Activated T-cell treated with anti-CD3 and anti-CD28 coated beads, Interleukin-2, amount 50 U/mL, for 4 hours (primary cell): Measurements from ENCODE around the gene FAHD1. TPM values are rescaled to one million over a fixed set of nuclear protein-coding genes. Genes with fewer than 3 reads are reported as not detected.
"Not testable (repeated sequence)": the region's sequence is repeated elsewhere in the genome, so short reads cannot be mapped to it uniquely, and the experiment has no call there.

Source experiments
- ATAC-seq, 2 donors: fragments of 200-7000 bp; cut with Tn5 transposase; one replicate each; pipeline ENCODE4 v1.10.0; 2021
- DNase-seq: peaks from one replicate; pipeline ENCODE4 v3.0.0-alpha.2; 2020
- H3K27me3 Mint-ChIP-seq: one replicate; pipeline ENCODE4 v1.8.0; 2021; ENCODE audit warnings: low read depth, mixed read lengths
- H3K36me3 Mint-ChIP-seq: one replicate; pipeline ENCODE4 v1.8.0; 2022; ENCODE audit warnings: mixed read lengths; ENCODE audit not compliant: insufficient read depth
- H3K4me1 Mint-ChIP-seq: one replicate; pipeline ENCODE4 v1.8.0; 2021; ENCODE audit warnings: low read depth, mixed read lengths
- H3K4me3 Mint-ChIP-seq: one replicate; pipeline ENCODE4 v1.8.0; 2021; ENCODE audit warnings: mild to moderate bottlenecking, moderate library complexity, mixed read lengths
- H3K9me3 Mint-ChIP-seq: one replicate; pipeline ENCODE4 v1.8.0; 2021; ENCODE audit warnings: mixed read lengths
- total RNA-seq, 3 donors: library from RNA; stranded (reverse); gene quantifications; one replicate each; pipeline ENCODE4 v1.2.1, GENCODE V29; 2021

The FAHD1 gene
- total RNA-seq, 3 donors from 2014 or later, result 22.8 to 27.9 (median 24.0) TPM

- no peak overlapping the region for H3K4me3 Mint-ChIP-seq
- DNase-seq, result no peak
- H3K4me1 Mint-ChIP-seq, result no peaks in the 10 kb centered on the region
- H3K9me3 Mint-ChIP-seq, result peaks cover 4% of the 10 kb centered on the region
- no peak for ATAC-seq
- no peaks in the 10 kb centered on the region for H3K36me3 Mint-ChIP-seq
- no peaks in the 10 kb centered on the region for H3K27me3 Mint-ChIP-seq
Measured at GRCh38 chr16:1794221-1794871, 32.7 kb upstream of the FAHD1 start.

DNA sequence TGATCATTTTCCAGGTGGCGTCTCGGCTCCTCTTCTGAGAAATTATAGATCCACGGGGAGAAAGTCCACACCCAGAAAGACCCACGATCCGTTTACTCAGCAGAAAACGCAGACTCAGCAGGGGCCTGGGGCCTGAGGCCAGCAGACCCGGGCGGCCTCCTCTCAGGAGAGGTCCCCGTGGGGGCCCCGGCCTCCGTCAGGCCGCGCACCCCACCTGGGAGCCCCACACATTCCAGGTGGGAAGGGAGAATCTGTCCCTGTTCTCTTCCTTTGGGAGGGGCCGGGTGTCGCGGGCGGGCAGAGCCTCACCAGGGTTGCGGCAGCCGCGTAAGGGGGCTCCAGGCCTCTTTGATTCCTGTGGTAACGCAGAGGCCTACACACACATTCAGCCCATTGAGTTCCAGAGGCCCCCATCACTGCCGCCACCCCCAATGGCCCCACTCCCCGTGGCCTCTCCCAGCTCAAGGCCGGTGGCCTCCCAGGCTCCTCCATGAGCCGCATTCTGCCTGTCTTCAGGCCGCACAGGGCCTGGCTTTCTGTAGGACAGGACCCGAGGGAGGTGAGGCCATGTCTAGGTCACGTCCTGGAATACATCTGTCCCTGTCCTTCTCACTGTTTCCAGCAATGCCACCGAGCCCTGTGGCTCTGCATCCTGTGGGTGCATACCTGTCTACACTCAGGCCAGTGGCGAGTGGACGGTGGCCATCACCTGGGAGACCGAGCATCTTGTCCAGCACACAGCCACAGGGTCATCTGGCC is 31.9 kb upstream of the FAHD1 start:
- DNase-seq (no peak), ATAC-seq (no peak)
- Mint-ChIP-seq H3K27me3 (no peaks in the 10 kb centered on the region), H3K36me3 (no peaks in the 10 kb centered on the region), H3K4me3 (no peak overlapping the region), H3K9me3 (peaks cover 4% of the 10 kb centered on the region), H3K4me1 (no peaks in the 10 kb centered on the region)

GRCh38 chr16:1799263-1799662 is 27.7 kb upstream of the FAHD1 start:
- ATAC-seq, H3K27me3 Mint-ChIP-seq, H3K4me1 Mint-ChIP-seq: not testable (repeated sequence)

GRCh38 chr16:1800701-1801100 is 26.3 kb upstream of the FAHD1 start:
- Mint-ChIP-seq H3K4me1 (no peaks in the 10 kb centered on the region), H3K36me3 (no peaks in the 10 kb centered on the region), H3K9me3 (peaks cover 4% of the 10 kb centered on the region), H3K27me3 (no peaks in the 10 kb centered on the region), H3K4me3 (no peak overlapping the region)
- DNase-seq, result no peak
- ATAC-seq, result no peak

More at GRCh38 chr16:1799263-1799662, 27.7 kb upstream of the FAHD1 start:
- H3K36me3 Mint-ChIP-seq, H3K9me3 Mint-ChIP-seq, H3K4me3 Mint-ChIP-seq, DNase-seq: not testable (repeated sequence)

- peaks cover 2% of the 10 kb centered on the region for H3K4me1 Mint-ChIP-seq
- no peaks in the 10 kb centered on the region for H3K9me3 Mint-ChIP-seq
- DNase-seq (no peak), ATAC-seq (no peak)
- H3K27me3 Mint-ChIP-seq, result no peaks in the 10 kb centered on the region
- H3K36me3 Mint-ChIP-seq, result peaks cover 9% of the 10 kb centered on the region
- H3K4me3 Mint-ChIP-seq, result no peak overlapping the region
Measured at GRCh38 chr16:1807626-1808025, 19.4 kb upstream of the FAHD1 start.

GRCh38 chr16:1808691-1809090 is 18.3 kb upstream of the FAHD1 start:
- DNase-seq (no peak), ATAC-seq (no peak)
- Mint-ChIP-seq H3K27me3 (no peaks in the 10 kb centered on the region), H3K9me3 (no peaks in the 10 kb centered on the region), H3K4me3 (no peak overlapping the region), H3K36me3 (peaks cover 11% of the 10 kb centered on the region), H3K4me1 (peaks cover 7% of the 10 kb centered on the region)

GRCh38 chr16:1809281-1809801 is 17.7 kb upstream of the FAHD1 start:
- Mint-ChIP-seq H3K36me3 (peaks cover 11% of the 10 kb centered on the region), H3K4me3 (no peak overlapping the region), H3K9me3 (no peaks in the 10 kb centered on the region), H3K27me3 (no peaks in the 10 kb centered on the region), H3K4me1 (peaks cover 7% of the 10 kb centered on the region)
- ATAC-seq (no peak), DNase-seq (no peak)

DNA sequence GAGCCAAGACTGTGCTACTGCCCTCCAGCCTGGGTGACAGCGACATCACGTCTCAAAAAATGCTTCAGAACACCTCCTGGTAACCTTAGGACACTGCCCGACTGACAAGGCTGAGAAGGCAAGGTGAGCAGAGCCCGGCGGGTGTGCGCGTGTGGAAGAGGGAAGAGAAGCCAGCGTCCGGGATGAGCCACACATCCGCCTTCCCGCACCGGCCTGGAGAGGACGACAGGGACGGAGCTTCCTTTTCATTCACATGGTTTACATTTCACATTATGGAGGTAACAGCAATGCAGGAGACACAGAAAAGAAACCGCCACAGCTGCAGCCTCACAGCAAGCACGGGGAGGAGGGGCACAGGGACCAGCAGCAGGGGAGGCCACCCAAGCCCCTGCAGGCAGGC is 16.9 kb upstream of the FAHD1 start:
- Mint-ChIP-seq H3K36me3 (peaks cover 14% of the 10 kb centered on the region), H3K4me3 (no peak overlapping the region), H3K27me3 (no peaks in the 10 kb centered on the region), H3K9me3 (no peaks in the 10 kb centered on the region), H3K4me1 (peaks cover 7% of the 10 kb centered on the region)
- DNase-seq (no peak), ATAC-seq (no peak)

- peaks cover 18% of the 10 kb centered on the region for H3K36me3 Mint-ChIP-seq
- peaks cover 7% of the 10 kb centered on the region for H3K4me1 Mint-ChIP-seq
- no peak for ATAC-seq
- no peaks in the 10 kb centered on the region for H3K9me3 Mint-ChIP-seq
- no peak for DNase-seq
- no peaks in the 10 kb centered on the region for H3K27me3 Mint-ChIP-seq
- H3K4me3 Mint-ChIP-seq, result no peak overlapping the region
Measured at GRCh38 chr16:1810536-1810935, 16.5 kb upstream of the FAHD1 start.

DNA sequence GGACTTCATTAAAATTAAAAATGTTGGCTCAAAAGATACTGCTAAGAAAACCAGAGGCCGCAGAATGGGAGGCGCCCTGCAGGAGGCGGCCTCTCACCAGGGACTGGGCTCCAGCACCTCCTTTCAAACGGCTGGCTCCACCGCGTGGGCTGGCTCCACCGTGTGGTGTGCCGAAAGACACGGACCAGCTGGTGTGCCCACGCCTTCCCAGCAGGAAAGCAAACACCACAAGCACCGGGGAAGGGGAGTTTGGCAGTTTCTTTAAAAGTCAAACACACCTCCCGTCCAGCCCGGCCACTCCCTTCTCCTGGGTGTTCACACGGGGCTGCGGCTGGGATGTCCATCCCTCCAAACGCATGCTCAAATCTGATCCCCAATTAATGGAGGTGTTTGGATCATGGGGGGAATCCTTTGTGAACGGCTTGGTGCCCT is 14.3 kb upstream of the FAHD1 start:
- peaks cover 12% of the 10 kb centered on the region for H3K36me3 Mint-ChIP-seq
- no peak overlapping the region for H3K4me3 Mint-ChIP-seq
- H3K4me1 Mint-ChIP-seq, result peaks cover 7% of the 10 kb centered on the region
- no peaks in the 10 kb centered on the region for H3K27me3 Mint-ChIP-seq
- no peaks in the 10 kb centered on the region for H3K9me3 Mint-ChIP-seq
- ATAC-seq, result peak; percentile 61 to 82
- peak; percentile 48 for DNase-seq

GRCh38 chr16:1815461-1815860 is 11.5 kb upstream of the FAHD1 start:
- no peaks in the 10 kb centered on the region for H3K9me3 Mint-ChIP-seq
- H3K27me3 Mint-ChIP-seq, result no peaks in the 10 kb centered on the region
- peaks cover 11% of the 10 kb centered on the region for H3K36me3 Mint-ChIP-seq
- H3K4me1 Mint-ChIP-seq, result peaks cover 7% of the 10 kb centered on the region
- DNase-seq (no peak), ATAC-seq (no peak)
- H3K4me3 Mint-ChIP-seq, result no peak overlapping the region

GRCh38 chr16:1816396-1817275 is 10.4 kb upstream of the FAHD1 start:
- no peak for DNase-seq
- Mint-ChIP-seq H3K36me3 (peaks cover 11% of the 10 kb centered on the region), H3K4me3 (no peak overlapping the region), H3K4me1 (peaks cover 7% of the 10 kb centered on the region), H3K27me3 (no peaks in the 10 kb centered on the region), H3K9me3 (no peaks in the 10 kb centered on the region)
- no peak for ATAC-seq

DNA sequence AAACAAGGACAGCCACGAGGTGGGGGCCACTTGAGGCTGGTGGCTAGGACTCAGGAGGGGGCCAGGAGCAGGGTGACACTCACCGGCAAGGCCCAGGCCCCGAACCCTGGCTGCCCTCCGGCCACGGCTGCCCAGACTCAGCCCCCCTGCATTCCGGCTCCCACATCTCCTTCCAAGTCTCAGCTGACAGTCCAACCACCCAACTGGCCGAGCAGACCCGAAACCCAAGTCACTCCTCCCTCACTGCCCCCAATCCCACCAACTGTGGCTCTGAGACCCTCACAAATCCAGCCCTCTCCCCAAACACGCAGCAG is 9.8 kb upstream of the FAHD1 start:
- H3K4me1 Mint-ChIP-seq, result peaks cover 7% of the 10 kb centered on the region
- H3K4me3 Mint-ChIP-seq, result no peak overlapping the region
- ATAC-seq (no peak), DNase-seq (no peak)
- peaks cover 11% of the 10 kb centered on the region for H3K36me3 Mint-ChIP-seq
- H3K27me3 Mint-ChIP-seq, result no peaks in the 10 kb centered on the region
- H3K9me3 Mint-ChIP-seq, result no peaks in the 10 kb centered on the region

DNA sequence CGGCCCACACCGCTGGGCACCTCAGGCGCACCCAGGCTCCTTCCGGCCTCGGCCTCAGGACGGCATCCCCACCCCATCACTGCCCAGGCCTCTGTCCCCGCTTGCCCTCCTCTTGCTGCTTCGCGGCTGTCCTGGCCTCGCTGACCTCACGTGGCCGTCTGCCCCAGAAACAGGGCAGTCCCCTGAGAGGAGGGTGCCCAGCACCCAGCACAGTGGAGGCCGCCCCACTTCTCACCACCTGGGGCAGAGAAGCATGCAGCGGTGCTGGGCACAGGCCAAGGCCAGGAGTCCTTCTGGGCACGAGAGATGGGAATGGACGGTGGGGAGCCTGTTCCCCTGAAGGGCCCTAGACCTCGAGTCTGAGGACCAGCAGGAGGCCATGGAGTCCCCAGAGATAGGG is 9.3 kb upstream of the FAHD1 start:
- H3K27me3 Mint-ChIP-seq, result no peaks in the 10 kb centered on the region
- H3K9me3 Mint-ChIP-seq, result no peaks in the 10 kb centered on the region
- ATAC-seq (no peak), DNase-seq (no peak)
- H3K4me1 Mint-ChIP-seq, result peaks cover 5% of the 10 kb centered on the region
- H3K4me3 Mint-ChIP-seq, result no peak overlapping the region
- peaks cover 11% of the 10 kb centered on the region for H3K36me3 Mint-ChIP-seq
